ENCODE data around the gene SYNGR3. TPM values are rescaled to one million over a fixed set of nuclear protein-coding genes. Genes with fewer than 3 reads are reported as not detected.
A peak's percentile ranks its signal among the peaks of the same experiment; 100 is the strongest.

Gene SYNGR3
- total and polyA plus RNA-seq, 2 donors (not counting 1 experiment from before 2014, with no cell fraction given) = 1.8 TPM

DNA sequence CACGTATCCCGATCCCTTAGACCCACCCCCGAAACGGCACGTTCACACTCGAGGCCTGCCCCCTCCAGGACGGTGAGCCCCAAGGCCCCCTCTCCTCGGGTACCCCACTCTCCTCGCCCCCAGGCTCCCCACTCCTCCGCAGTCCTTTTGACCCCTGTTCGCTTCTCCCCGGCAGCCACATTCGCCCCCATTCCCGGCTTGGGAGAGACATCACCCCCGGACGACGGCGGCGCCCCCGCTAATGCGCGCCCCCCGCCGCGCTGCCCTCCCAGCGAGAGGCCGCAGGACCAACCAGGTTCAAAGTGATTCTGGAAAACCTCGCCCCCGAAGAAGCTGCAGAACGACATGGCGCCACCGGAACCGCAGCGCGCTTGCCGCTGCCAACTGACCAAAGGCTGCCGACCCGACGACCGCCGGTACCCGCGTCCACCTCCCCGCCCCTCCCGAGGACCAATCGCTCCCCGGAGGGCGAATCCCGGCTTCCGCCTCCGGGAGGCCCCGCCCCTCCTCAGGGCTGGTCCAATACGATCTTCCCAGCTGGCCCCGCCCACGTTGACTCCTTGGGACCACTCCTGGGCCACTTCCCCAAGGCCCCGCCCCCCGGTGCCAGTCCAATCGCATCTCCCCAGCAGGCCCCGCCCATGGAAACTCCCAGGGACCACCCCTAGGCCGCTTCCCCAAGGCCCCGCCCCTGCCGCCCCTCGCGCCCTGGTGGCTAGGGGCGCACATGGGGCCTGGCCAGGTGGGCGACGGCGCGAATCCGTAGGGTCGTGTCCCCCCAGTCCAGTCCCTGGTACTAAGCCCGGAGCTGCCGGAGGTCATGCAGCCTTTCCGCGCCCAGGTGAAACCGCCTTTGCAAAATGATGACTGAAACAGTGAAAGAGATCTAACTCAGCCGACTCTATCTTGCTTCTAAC lies 46.7 kb upstream of the SYNGR3 start, which contains the start of gene MSRB1:
TSS of gene MSRB1 (minus strand) at position 390 of the 917 bp plus-strand sequence. CDS start at position 347, 43 bp downstream.
- Histone ChIP-seq H4K20me1 (ENCODE audit: control insufficient read depth, extremely low read depth, insufficient read depth, low read length) (no peaks in the 10 kb centered on the region), H3K4me2 (ENCODE audit: extremely low read depth, insufficient read depth, low read length) (peak within 1 kb of the TSS; percentile 92), H3K79me2 (ENCODE audit: control insufficient read depth, insufficient read depth, low read length) (no peaks in the 10 kb centered on the region), H3K4me3 (replicated peaks in 1 of 4; ENCODE audit: control extremely low read depth in 1 of 4, insufficient read depth in 1 of 4, low read depth in 3 of 4, low read length in 4 of 4) (peak within 1 kb of the TSS; percentile 79 to 93 (median 82)), H3K9me3 (ENCODE audit: control insufficient read depth, insufficient read depth, low read depth, low read length) (no peaks in the 10 kb centered on the region), H3K9ac (ENCODE audit: insufficient read depth, low read length) (peak within 1 kb of the TSS; percentile 76), H3K4me1 (ENCODE audit: control insufficient read depth, extremely low read depth, insufficient read depth, low read length) (peaks cover 7% of the 10 kb centered on the region), H3K27me3 (ENCODE audit: control insufficient read depth, insufficient read depth, low read length) (no peaks in the 10 kb centered on the region), H3K27ac (ENCODE audit: insufficient read depth, low read length) (peak within 1 kb of the TSS; percentile 51), H3K36me3 (ENCODE audit: control insufficient read depth, insufficient read depth, low read length) (peaks cover 8% of the 10 kb centered on the region), H2AFZ (ENCODE audit: low read length) (peak within 1 kb of the TSS; percentile 90)
- TF ChIP-seq EZH2 (IDR thresholded peaks at IDR 0.05; ENCODE audit: low read length, missing control alignments) (no peak), CTCF (conservative IDR thresholded peaks at IDR 0.05 in 1 of 2, IDR thresholded peaks at IDR 0.05 in 1 of 2; ENCODE audit: low read depth in 1 of 2, low read length in 2 of 2) (no peak)
- peak; percentile 95 to 97 for DNase-seq (ENCODE audit: low read depth in 2 of 2)

DNA sequence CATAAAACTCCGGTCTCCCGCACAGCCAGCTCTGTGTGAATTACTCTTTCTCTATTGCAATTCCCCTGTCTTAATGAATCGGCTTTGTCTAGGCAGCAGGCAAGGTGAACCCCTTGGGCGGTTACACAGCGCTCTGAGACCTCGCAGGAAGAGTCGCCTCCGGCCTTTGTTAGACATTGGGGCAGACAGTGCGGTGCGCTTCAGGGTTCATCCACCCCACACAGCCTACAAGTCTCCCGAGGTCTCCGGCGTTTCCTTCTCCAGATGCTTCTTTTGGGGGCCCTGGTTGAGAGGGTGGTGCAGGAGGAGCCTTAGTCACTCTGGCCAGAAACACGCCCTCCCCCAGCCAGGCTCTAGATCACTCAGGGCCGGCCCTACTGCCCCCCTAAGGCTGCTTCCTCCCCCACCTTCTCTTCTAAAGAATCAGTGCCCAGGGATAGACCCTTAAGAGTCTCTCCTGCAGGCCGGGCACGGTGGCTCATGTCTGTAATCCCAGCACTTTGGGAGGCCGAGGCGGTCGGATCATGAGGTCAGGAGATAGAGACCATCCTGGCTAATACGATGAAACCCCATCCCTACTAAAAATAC lies 45.1 kb upstream of the SYNGR3 start:
- no peak overlapping the region for H3K9ac ChIP-seq (ENCODE audit: insufficient read depth, low read length)
- H3K27me3 ChIP-seq (ENCODE audit: control insufficient read depth, insufficient read depth, low read length) = no peaks in the 10 kb centered on the region
- H3K4me1 ChIP-seq (ENCODE audit: control insufficient read depth, extremely low read depth, insufficient read depth, low read length) = peaks cover 7% of the 10 kb centered on the region
- no peaks in the 10 kb centered on the region for H4K20me1 ChIP-seq (ENCODE audit: control insufficient read depth, extremely low read depth, insufficient read depth, low read length)
- no peak overlapping the region for H3K4me2 ChIP-seq (ENCODE audit: extremely low read depth, insufficient read depth, low read length)
- peaks cover 4% of the 10 kb centered on the region for H3K36me3 ChIP-seq (ENCODE audit: control insufficient read depth, insufficient read depth, low read length)
- no peaks in the 10 kb centered on the region for H3K9me3 ChIP-seq (ENCODE audit: control insufficient read depth, insufficient read depth, low read depth, low read length)
- no peak for TF ChIP-seq EZH2 (IDR thresholded peaks at IDR 0.05; ENCODE audit: low read length, missing control alignments)
- no peak for TF ChIP-seq CTCF (conservative IDR thresholded peaks at IDR 0.05 in 1 of 2, IDR thresholded peaks at IDR 0.05 in 1 of 2; ENCODE audit: low read depth in 1 of 2, low read length in 2 of 2)
- DNase-seq (ENCODE audit: low read depth in 2 of 2) = no peak
- H2AFZ ChIP-seq (ENCODE audit: low read length) = no peak overlapping the region
- H3K79me2 ChIP-seq (ENCODE audit: control insufficient read depth, insufficient read depth, low read length) = no peaks in the 10 kb centered on the region
- no peak overlapping the region for H3K4me3 ChIP-seq (replicated peaks in 1 of 4; ENCODE audit: control extremely low read depth in 1 of 4, insufficient read depth in 1 of 4, low read depth in 3 of 4, low read length in 4 of 4)
- no peak overlapping the region for H3K27ac ChIP-seq (ENCODE audit: insufficient read depth, low read length)

Measured in fibroblast of lung (primary cell).